KMS-11 (cell line): ENCODE results near the gene SNTG2.

Experiments used
- H2AFZ ChIP-seq: fragments of 200-600 bp; sonication (generic); 2 replicates; pipeline ENCODE4 v1.6.1; 2016; ENCODE audit warnings: antibody characterized with exemption, mixed run types, low read depth
- H3K27ac ChIP-seq: fragments of 200-600 bp; sonication (generic); 2 replicates; pipeline ENCODE4 v1.6.1; 2016; ENCODE audit warnings: mild to moderate bottlenecking, mixed run types
- H3K27me3 ChIP-seq: fragments of 200-600 bp; sonication (generic); 2 replicates; pipeline ENCODE4 v1.6.1; 2017; ENCODE audit warnings: mild to moderate bottlenecking, low read depth, mixed run types, moderate library complexity; ENCODE audit not compliant: insufficient read depth
- H3K36me3 ChIP-seq: fragments of 200-600 bp; sonication (generic); 2 replicates; pipeline ENCODE4 v1.6.1; 2017; ENCODE audit warnings: mild to moderate bottlenecking, mixed run types; ENCODE audit not compliant: insufficient read depth
- H3K4me1 ChIP-seq: fragments of 200-600 bp; sonication (generic); 2 replicates; pipeline ENCODE4 v1.6.1; 2016; ENCODE audit warnings: mild to moderate bottlenecking, low read depth, mixed run types; ENCODE audit not compliant: poor library complexity, severe bottlenecking
- H3K4me2 ChIP-seq: fragments of 200-600 bp; sonication (generic); 2 replicates; pipeline ENCODE4 v1.7.0; 2016; ENCODE audit warnings: mild to moderate bottlenecking, mixed run types
- H3K4me3 ChIP-seq: fragments of 200-600 bp; sonication (generic); IDR thresholded peaks from 2 replicates; pipeline ENCODE4 v1.6.1; 2017; ENCODE audit warnings: low read depth, low read length, mixed read lengths; ENCODE audit not compliant: insufficient read depth
- H3K79me2 ChIP-seq: fragments of 200-600 bp; sonication (generic); 2 replicates; pipeline ENCODE4 v1.6.1; 2016; ENCODE audit warnings: low read depth, mixed run types; ENCODE audit not compliant: insufficient read depth
- H3K9ac ChIP-seq: fragments of 200-600 bp; sonication (generic); 2 replicates; pipeline ENCODE4 v1.6.1; 2016; ENCODE audit warnings: mild to moderate bottlenecking, mixed run types
- H4K20me1 ChIP-seq: fragments of 200-600 bp; sonication (generic); 2 replicates; pipeline ENCODE4 v1.6.1; 2016; ENCODE audit warnings: mild to moderate bottlenecking, mixed run types; ENCODE audit not compliant: insufficient read depth
- CTCF ChIP-seq: fragments of 200-600 bp; sonication (generic); conservative IDR thresholded peaks from 2 replicates; pipeline ENCODE4 v1.6.1; 2017; ENCODE audit warnings: low read depth, mild to moderate bottlenecking, antibody characterized with exemption, low read length, moderate library complexity, mixed read lengths

The SNTG2 gene

GRCh38 chr2:1238598-1239138 lies 288.0 kb downstream of the SNTG2 start:
- no peak for TF ChIP-seq CTCF
- no peak overlapping the region for H3K27ac ChIP-seq
- H3K9ac ChIP-seq, result no peak overlapping the region
- no peak overlapping the region for H3K4me3 ChIP-seq
- no peaks in the 10 kb centered on the region for H3K4me1 ChIP-seq
- H3K36me3 ChIP-seq, result no peaks in the 10 kb centered on the region
- no peak overlapping the region for H3K4me2 ChIP-seq
- H4K20me1 ChIP-seq, result no peaks in the 10 kb centered on the region
- no peak overlapping the region for H2AFZ ChIP-seq
- no peaks in the 10 kb centered on the region for H3K27me3 ChIP-seq
- H3K79me2 ChIP-seq, result no peaks in the 10 kb centered on the region

GRCh38 chr2:1245193-1245592 lies 294.5 kb downstream of the SNTG2 start:
- no peaks in the 10 kb centered on the region for H3K79me2 ChIP-seq
- no peak overlapping the region for H2AFZ ChIP-seq
- TF ChIP-seq CTCF, result no peak
- no peak overlapping the region for H3K27ac ChIP-seq
- H3K4me2 ChIP-seq, result no peak overlapping the region
- no peaks in the 10 kb centered on the region for H3K27me3 ChIP-seq
- no peaks in the 10 kb centered on the region for H3K36me3 ChIP-seq
- no peak overlapping the region for H3K4me3 ChIP-seq
- H3K9ac ChIP-seq, result no peak overlapping the region
- no peaks in the 10 kb centered on the region for H3K4me1 ChIP-seq
- no peaks in the 10 kb centered on the region for H4K20me1 ChIP-seq

GRCh38 chr2:1246239-1246638 lies 295.6 kb downstream of the SNTG2 start:
- H3K9ac ChIP-seq, result no peak overlapping the region
- no peak overlapping the region for H3K4me3 ChIP-seq
- no peak overlapping the region for H3K4me2 ChIP-seq
- no peak overlapping the region for H2AFZ ChIP-seq
- H4K20me1 ChIP-seq, result no peaks in the 10 kb centered on the region
- H3K27me3 ChIP-seq, result no peaks in the 10 kb centered on the region
- no peak overlapping the region for H3K27ac ChIP-seq
- H3K79me2 ChIP-seq, result no peaks in the 10 kb centered on the region
- H3K36me3 ChIP-seq, result no peaks in the 10 kb centered on the region
- TF ChIP-seq CTCF, result no peak
- no peaks in the 10 kb centered on the region for H3K4me1 ChIP-seq

GRCh38 chr2:1246991-1247390 lies 296.3 kb downstream of the SNTG2 start:
- Histone ChIP-seq H3K4me1 (no peaks in the 10 kb centered on the region), H2AFZ (no peak overlapping the region), H3K27me3 (no peaks in the 10 kb centered on the region), H3K4me2 (no peak overlapping the region), H3K79me2 (no peaks in the 10 kb centered on the region), H3K36me3 (no peaks in the 10 kb centered on the region), H3K4me3 (no peak overlapping the region), H3K27ac (no peak overlapping the region), H4K20me1 (no peaks in the 10 kb centered on the region), H3K9ac (no peak overlapping the region)
- no peak for TF ChIP-seq CTCF
